K562 (cell line): ENCODE results near the gene PRDM16.

Experiments
- HMBOX1 ChIP-seq: sonication (generic); IDR thresholded peaks from 2 replicates; pipeline ENCODE4 v1.6.1; 2016
- PHB2 ChIP-seq: fragments of 450-650 bp; IDR thresholded peaks from 2 replicates; pipeline ENCODE4 v1.6.1; 2017; ENCODE audit warnings: low read depth
- PPARD ChIP-seq: fragments of 250-450 bp; sonication (Bioruptor Pico); IDR thresholded peaks from 2 replicates; pipeline ENCODE4 v1.8.0; 2022; ENCODE audit warnings: inconsistent platforms, mild to moderate bottlenecking, moderate library complexity
- SMARCA5 ChIP-seq: fragments of 450-650 bp; IDR thresholded peaks from 2 replicates; pipeline ENCODE4 v1.6.1; 2016
- SP1 ChIP-seq: sonication (generic); formaldehyde crosslinking; IDR thresholded peaks from 2 replicates; pipeline ENCODE4 v1.8.1; 2022; ENCODE audit warnings: mild to moderate bottlenecking, missing genetic modification reagents
- TEAD2 ChIP-seq: fragments of 450-650 bp; IDR thresholded peaks from 2 replicates; pipeline ENCODE4 v1.6.1; 2016; ENCODE audit warnings: missing genetic modification characterization, control low read depth, missing compliant biosample characterization
- ZNF449 ChIP-seq: fragments of 250-450 bp; sonication (Bioruptor Pico); IDR thresholded peaks from 2 replicates; pipeline ENCODE4 v1.8.0; 2022; ENCODE audit warnings: moderate library complexity, mild to moderate bottlenecking, inconsistent platforms
- ZNF639 ChIP-seq, 2 experiments: fragments of 200-800 bp in 1 of 2; sonication (Bioruptor generic) in 1 of 2; sonication (generic) in 1 of 2; formaldehyde crosslinking in 1 of 2; IDR thresholded peaks in 1 of 2; conservative IDR thresholded peaks in 1 of 2; 2 replicates each; pipeline versions ENCODE4 v1.5.0 to v1.6.1; 2016 to 2020; ENCODE audit warnings: missing compliant biosample characterization in 1 of 2, missing genetic modification characterization in 1 of 2, missing genetic modification reagents in 1 of 2

DNA sequence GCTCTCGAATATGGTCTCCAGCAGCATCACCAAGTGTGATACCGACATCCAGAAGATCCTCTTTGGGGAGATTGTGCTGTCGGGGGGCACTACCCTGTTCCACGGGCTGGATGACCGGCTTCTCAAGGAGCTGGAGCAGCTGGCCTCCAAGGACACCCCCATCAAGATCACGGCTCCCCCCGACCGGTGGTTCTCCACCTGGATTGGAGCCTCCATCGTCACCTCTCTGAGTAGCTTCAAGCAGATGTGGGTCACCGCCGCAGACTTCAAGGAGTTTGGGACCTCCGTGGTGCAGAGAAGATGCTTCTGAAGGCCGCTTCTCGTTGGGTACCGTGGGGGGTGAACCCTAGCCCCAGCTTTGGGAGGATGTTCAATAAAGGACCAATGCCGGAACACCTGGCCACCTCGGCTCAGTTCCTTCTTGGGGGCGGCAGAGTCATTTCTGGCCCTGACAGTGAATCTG is 46.5 kb upstream of the PRDM16 start:
- no peak for TF ChIP-seq PHB2
- TF ChIP-seq HMBOX1, result no peak
- no peak for TF ChIP-seq PPARD
- TF ChIP-seq SP1 (CRISPR knock-in tag), result no peak
- TF ChIP-seq ZNF639 (CRISPR knock-in tag; conservative IDR thresholded peaks at IDR 0.05 in 1 of 2, IDR thresholded peaks at IDR 0.05 in 1 of 2), result no peak
- TF ChIP-seq ZNF449, result no peak
- no peak for TF ChIP-seq SMARCA5
- TF ChIP-seq TEAD2 (tag), result no peak
